Stimulated activated naive CD4-positive, alpha-beta T cell (primary cell): ENCODE measurements around the gene MCAM.

Experiments
- DNase-seq, 6 experiments: peaks; one replicate each; lab custom pipeline; 2025; lab: John Stamatoyannopoulos, UW

The MCAM gene

GRCh38 chr11:119330237-119330636 is 13.3 kb upstream of the MCAM start:
- DNase-seq = no peak

DNA sequence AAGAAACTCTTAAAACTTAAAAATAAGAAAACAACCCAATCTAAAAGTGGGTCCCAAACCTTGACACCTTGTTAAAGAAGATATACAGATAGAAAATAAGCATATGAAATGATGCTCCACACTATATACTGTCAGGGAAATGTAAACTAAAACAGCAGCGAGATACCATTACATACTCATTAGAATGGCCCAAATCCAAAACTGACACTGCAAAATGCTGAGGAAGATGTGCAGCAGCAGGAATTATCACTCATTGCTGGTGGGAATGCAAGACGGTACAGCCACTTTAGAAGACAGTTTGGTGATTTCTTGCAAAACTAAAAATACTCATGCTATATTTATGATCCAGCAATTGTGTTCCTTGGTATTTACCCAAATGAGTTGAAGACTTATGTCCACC is 12.4 kb upstream of the MCAM start:
- DNase-seq = no peak

DNA sequence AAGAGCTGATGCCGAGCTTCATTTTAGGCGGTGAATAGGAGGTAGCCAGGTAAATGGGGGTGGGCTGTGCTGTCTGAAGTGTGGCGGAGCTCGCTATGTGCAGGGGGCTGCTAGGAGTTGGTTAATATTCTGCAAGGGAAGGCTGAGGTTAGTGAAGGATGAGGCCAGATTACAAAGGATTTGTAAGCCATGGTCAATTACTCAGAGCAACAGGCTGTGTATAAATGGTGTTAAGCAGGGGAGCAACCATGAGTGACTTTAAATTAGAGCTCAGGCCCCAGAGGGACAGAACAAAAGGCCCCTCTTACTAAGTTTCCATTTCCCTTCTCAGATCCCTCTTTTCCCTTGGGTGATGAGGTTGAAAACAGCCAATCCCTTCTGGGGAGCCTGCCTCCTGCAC is 7.3 kb upstream of the MCAM start:
- DNase-seq = no peak

DNA sequence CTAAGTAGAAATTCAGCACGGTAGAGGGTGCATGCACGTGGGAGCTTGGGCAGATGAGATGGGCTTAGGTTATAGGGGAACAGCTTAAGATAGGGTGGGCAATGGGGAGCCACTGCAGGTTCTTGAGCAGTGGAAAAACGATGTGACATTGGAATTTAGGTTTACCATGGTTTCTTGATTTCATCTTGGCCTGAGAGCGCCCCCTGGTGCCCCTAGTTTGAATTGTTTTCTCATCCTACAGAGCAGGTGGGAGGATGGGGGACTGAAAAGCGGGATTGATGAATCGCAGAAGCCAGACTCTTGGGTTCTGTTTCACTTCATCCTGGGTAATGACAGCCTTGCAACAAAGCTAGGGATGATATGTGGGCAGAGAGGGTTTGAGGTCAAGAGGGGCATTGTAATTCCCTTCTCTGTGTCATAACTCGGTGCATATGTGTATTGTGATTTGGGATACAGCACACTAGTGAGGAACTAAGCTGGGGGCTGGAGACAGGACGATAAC is 6.7 kb upstream of the MCAM start:
- DNase-seq = peak; percentile 48 to 87 (median 71)

- DNase-seq = no peak
Measured at GRCh38 chr11:119322921-119323531, 6.1 kb upstream of the MCAM start.

GRCh38 chr11:119322360-119322739 is 5.4 kb upstream of the MCAM start:
- no peak for DNase-seq

DNA sequence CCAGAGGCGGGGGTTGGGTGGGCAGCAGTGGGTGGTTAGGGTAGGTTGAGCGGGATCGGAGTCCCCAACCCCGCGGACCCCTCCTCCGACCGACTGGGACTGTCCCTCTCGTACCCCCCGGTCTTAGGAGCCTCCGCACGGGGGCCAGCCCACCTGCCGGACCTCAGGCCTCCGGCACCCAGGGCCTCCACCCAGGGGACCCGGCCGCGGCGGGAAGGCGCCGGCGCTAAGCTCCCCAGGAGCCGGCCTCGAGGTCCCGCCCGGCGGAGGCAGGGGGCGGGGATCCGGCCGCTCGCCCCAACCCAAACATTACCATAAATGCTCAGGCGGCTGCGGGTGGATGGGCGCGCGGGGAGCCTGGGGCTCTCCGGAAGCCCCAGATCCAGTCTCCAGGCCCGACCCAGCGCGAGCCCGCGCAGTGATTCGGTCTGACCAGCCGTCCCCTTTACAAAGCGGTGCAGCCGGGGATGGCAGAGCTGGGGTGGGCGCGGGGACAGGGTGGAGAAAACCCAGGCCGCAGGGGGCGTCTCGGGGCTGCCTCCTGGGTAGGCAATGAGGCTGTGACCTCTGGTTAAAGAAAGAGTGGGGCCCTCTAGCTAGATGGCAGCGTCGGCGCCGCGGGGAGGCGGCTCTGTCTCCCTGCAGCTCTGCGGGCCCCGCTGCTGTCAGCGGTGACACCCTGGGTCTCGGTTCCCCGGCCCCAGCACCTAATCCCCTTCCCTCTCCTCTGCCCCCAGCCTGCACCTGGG is 4.0 kb upstream of the MCAM start:
- DNase-seq = peak in 5 of 6 experiments; percentile 34 to 83 (median 51)

DNA sequence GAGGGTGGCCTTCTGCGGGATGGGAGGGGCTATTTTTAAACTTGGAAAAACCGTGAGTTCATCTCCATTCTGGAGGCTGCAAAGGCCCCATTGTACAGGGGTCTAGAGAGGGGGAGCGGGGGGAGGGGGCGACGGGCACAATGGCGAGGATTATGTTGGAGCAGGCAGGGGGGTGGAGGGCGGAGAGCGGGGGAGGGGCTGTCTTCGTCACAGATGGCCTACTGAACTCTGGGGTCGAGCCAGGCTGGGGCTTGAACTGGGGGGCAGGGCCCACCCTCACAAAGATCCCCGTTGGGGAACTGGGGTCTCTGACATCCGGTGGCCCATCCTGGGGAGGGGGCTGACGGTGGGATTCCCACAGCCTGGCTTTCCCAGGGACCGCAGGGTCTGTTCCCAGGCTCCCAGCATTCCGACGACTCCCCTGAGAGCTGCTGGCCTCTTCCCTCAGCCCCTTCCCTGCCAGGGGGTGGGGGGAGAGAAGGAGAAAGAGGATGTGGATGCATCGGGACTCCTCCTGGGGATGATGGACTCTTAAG is 3.4 kb upstream of the MCAM start:
- DNase-seq = no peak

GRCh38 chr11:119319700-119320239 is 2.8 kb upstream of the MCAM start:
- no peak for DNase-seq

- no peak for DNase-seq
Measured at GRCh38 chr11:119319136-119319699, 2.3 kb upstream of the MCAM start.

- DNase-seq = peak in 2 of 6 experiments; percentile 10
Measured at GRCh38 chr11:119318240-119319135, 1.6 kb upstream of the MCAM start.

- DNase-seq = no peak
Measured at GRCh38 chr11:119317592-119318239, 786 bp upstream of the MCAM start.

DNA sequence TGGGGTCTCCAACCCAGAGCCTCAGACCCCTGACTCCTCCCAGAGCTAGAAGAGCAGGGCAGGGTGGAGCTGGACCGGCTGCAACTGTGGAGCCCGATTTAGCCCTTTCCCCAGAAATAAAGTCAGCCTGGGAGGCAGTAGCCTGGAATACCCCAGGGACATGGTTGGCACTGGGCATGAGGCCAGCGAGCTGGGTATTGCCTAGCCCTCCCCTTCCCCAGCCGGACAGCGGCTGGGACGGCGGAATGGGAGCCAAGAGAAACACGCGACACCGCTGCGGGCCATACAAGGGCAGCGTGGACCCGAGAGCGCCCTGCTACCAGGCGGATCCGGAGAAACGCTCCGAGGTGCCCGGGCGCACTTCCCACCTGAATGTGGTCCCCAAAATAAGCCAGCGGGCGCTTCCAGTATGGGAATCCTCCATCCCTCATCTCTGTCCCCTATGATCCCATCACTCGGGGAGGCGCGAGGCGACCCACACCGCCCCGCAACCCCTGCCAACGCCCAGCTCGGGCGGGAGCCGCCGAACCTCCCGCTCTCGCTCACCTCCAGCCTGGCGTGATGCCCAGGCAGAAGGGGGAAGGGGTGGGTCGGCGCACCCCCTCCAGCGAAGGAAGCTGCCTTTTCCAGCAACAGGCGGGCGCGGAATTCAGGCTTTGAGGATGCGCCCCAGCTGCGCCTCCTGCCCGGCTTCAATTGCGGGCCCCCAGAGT is 758 bp downstream of the MCAM start:
- DNase-seq = peak in 2 of 6 experiments; percentile 4 to 47

GRCh38 chr11:119315131-119316015 is 1.6 kb downstream of the MCAM start:
- peak; percentile 17 to 71 (median 30) for DNase-seq

DNA sequence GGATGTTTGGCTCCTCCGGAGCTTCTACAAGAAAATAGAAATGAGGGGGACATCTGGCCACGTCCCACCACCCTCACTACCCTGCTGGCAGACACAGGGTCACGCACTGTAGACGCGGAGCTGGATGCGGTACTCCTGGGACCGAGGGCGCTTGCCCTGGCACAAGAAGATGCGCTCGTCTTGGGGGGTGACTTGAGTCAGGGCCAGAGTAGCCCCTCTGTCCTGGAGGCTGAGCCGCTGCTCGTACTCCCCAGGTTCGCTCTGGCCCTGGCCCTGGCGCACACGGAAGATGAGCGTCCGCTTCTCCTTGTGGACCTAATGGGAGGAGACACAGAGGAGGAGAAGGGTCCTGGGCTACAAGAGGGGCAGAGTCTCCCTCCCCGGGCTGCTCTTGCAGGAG is 2.2 kb downstream of the MCAM start:
- DNase-seq = no peak

DNA sequence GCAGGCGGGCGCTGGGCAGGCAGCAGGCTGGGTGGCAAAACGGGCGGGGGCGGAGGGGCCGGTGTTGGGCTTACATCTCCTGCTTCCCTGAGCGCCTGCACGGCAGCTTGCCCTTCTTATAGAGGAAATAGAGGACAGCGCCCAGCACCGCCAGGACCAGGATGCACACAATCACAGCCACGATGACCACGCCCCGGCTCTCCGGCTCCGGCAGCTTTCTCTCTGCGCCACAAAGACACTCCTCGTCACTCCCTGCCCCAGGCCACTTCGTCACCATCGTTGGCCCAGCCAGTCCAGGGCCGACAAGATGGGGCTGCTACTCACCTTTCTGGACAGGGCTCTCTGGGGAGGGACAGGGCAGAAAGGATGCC is 6.3 kb downstream of the MCAM start:
- no peak for DNase-seq

GRCh38 chr11:119309953-119310681 is 6.8 kb downstream of the MCAM start:
- no peak for DNase-seq

GRCh38 chr11:119309411-119309810 is 7.5 kb downstream of the MCAM start:
- DNase-seq = no peak

GRCh38 chr11:119307974-119308373 is 9.0 kb downstream of the MCAM start:
- DNase-seq = no peak
